ENCODE results near the gene UAP1.

Gene UAP1

DNA sequence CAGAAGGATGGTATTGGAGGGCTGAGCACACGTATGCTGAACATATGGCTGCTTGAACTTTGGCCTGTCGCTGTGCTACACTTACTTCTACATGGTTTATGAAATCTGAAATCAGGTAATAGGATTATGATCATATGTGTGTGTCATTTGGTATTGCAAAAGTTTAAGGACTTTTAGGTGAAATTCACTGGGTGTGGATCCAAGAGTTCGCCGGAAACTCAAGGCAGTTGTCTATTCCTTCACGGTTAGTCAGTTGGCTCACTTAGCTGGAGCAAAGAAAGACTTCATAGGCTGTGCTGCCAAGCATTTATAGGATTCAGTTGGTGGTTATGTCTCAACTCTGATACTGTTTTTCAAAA is 927 bp downstream of the UAP1 start:
- H3K27ac ChIP-seq (ENCODE audit: low read depth, low read length): no peak overlapping the region
- TF ChIP-seq EZH2phosphoT487 (conservative IDR thresholded peaks at IDR 0.05; ENCODE audit: low read length): no peak
- TF ChIP-seq, protein P1, sequence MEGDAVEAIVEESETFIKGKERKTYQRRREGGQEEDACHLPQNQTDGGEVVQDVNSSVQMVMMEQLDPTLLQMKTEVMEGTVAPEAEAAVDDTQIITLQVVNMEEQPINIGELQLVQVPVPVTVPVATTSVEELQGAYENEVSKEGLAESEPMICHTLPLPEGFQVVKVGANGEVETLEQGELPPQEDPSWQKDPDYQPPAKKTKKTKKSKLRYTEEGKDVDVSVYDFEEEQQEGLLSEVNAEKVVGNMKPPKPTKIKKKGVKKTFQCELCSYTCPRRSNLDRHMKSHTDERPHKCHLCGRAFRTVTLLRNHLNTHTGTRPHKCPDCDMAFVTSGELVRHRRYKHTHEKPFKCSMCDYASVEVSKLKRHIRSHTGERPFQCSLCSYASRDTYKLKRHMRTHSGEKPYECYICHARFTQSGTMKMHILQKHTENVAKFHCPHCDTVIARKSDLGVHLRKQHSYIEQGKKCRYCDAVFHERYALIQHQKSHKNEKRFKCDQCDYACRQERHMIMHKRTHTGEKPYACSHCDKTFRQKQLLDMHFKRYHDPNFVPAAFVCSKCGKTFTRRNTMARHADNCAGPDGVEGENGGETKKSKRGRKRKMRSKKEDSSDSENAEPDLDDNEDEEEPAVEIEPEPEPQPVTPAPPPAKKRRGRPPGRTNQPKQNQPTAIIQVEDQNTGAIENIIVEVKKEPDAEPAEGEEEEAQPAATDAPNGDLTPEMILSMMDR (IDR thresholded peaks at IDR 0.05; ENCODE audit: insufficient read depth, low read length, poor library complexity, severe bottlenecking): no peak
- peak overlapping the region; percentile 62 for H3K4me2 ChIP-seq (ENCODE audit: low read depth, low read length, poor library complexity, severe bottlenecking)
- H3K36me3 ChIP-seq (ENCODE audit: low read length): no peaks in the 10 kb centered on the region
- H3K4me3 ChIP-seq (ENCODE audit: insufficient read depth, low read length, poor library complexity, severe bottlenecking): peak overlapping the region; percentile 92
- H3K9ac ChIP-seq (ENCODE audit: low read length): peak overlapping the region; percentile 84
- no peaks in the 10 kb centered on the region for H3K9me3 ChIP-seq (ENCODE audit: insufficient read depth, low read length)
- no peaks in the 10 kb centered on the region for H3K27me3 ChIP-seq (ENCODE audit: low read length)
- peaks cover 19% of the 10 kb centered on the region for H3K79me2 ChIP-seq (ENCODE audit: insufficient read depth, low read length)
- no peaks in the 10 kb centered on the region for H4K20me1 ChIP-seq (ENCODE audit: low read depth, low read length)
- H3F3A ChIP-seq (ENCODE audit: insufficient read depth): no peaks in the 10 kb centered on the region
- H3K9me2 ChIP-seq (replicated peaks; ENCODE audit: insufficient read depth, low read length): no peaks in the 10 kb centered on the region
- no peak overlapping the region for H2AFZ ChIP-seq (ENCODE audit: low read depth, low read length, severe bottlenecking)

DNA sequence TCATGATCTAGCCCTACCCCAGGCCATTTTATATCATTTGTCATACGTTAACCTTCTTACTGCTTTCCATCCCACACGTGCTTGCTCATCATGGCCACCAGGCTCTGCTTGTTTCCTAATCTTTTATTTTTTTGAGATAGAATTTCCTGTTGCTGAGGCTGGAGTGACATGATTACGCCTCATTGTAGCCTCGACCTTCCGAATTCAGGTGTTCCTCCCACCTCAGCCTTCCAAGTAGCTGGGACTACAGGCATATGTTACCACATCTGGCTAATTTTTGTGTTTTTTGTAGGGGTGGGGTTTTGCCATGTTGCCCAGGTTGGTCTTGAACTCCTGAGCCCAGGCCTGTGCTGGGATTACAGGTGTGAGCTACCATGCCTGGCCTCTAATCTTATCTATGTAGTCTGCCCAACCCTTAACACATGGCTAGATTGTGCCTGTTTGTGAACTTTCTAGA is 3.3 kb downstream of the UAP1 start:
- Histone ChIP-seq H2AFZ (ENCODE audit: low read depth, low read length, severe bottlenecking) (no peak overlapping the region), H3K4me3 (ENCODE audit: insufficient read depth, low read length, poor library complexity, severe bottlenecking) (no peak overlapping the region), H3K79me2 (ENCODE audit: insufficient read depth, low read length) (peaks cover 19% of the 10 kb centered on the region), H3K4me2 (ENCODE audit: low read depth, low read length, poor library complexity, severe bottlenecking) (peak overlapping the region; percentile 2), H3K27ac (ENCODE audit: low read depth, low read length) (no peak overlapping the region), H3K36me3 (ENCODE audit: low read length) (no peaks in the 10 kb centered on the region), H3F3A (ENCODE audit: insufficient read depth) (no peaks in the 10 kb centered on the region), H3K9me2 (replicated peaks; ENCODE audit: insufficient read depth, low read length) (no peaks in the 10 kb centered on the region), H3K9me3 (ENCODE audit: insufficient read depth, low read length) (no peaks in the 10 kb centered on the region), H3K27me3 (ENCODE audit: low read length) (no peaks in the 10 kb centered on the region), H4K20me1 (ENCODE audit: low read depth, low read length) (no peaks in the 10 kb centered on the region), H3K9ac (ENCODE audit: low read length) (no peak overlapping the region)
- TF ChIP-seq, protein P1 (IDR thresholded peaks at IDR 0.05; ENCODE audit: insufficient read depth, low read length, poor library complexity, severe bottlenecking): no peak
- TF ChIP-seq EZH2phosphoT487 (conservative IDR thresholded peaks at IDR 0.05; ENCODE audit: low read length): no peak

DNA sequence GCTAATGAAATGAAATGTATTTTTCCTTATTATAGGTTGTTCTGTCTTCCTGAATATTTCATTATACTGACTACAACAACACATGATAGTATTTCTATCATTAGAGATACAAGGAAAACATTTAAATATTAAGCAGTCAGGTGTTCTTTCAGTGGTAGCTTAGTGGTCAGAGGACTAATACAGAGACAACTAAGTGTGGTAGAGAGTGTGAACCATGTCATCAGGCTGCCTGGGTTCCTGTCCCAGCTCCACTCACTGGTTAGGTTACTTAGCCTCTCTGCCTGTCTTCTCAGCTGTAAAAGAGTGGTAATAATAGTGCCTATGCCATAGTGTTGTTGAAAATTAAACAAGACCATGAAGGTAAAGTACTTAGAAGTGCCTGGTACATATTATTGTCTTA is 3.9 kb downstream of the UAP1 start:
- Histone ChIP-seq H3K36me3 (ENCODE audit: low read length) (no peaks in the 10 kb centered on the region), H4K20me1 (ENCODE audit: low read depth, low read length) (no peaks in the 10 kb centered on the region), H3K27me3 (ENCODE audit: low read length) (no peaks in the 10 kb centered on the region), H3K9me3 (ENCODE audit: insufficient read depth, low read length) (no peaks in the 10 kb centered on the region), H3K9me2 (replicated peaks; ENCODE audit: insufficient read depth, low read length) (no peaks in the 10 kb centered on the region), H3K27ac (ENCODE audit: low read depth, low read length) (no peak overlapping the region), H3K79me2 (ENCODE audit: insufficient read depth, low read length) (peaks cover 19% of the 10 kb centered on the region), H3K4me2 (ENCODE audit: low read depth, low read length, poor library complexity, severe bottlenecking) (no peak overlapping the region), H3K4me3 (ENCODE audit: insufficient read depth, low read length, poor library complexity, severe bottlenecking) (no peak overlapping the region), H3K9ac (ENCODE audit: low read length) (no peak overlapping the region), H3F3A (ENCODE audit: insufficient read depth) (no peaks in the 10 kb centered on the region), H2AFZ (ENCODE audit: low read depth, low read length, severe bottlenecking) (no peak overlapping the region)
- TF ChIP-seq, protein P1 (IDR thresholded peaks at IDR 0.05; ENCODE audit: insufficient read depth, low read length, poor library complexity, severe bottlenecking): no peak
- TF ChIP-seq EZH2phosphoT487 (conservative IDR thresholded peaks at IDR 0.05; ENCODE audit: low read length): no peak

Data from SU-DHL-6 (cell line).